Bronchial epithelial cell (primary cell): ENCODE data around the gene TVP23C. TPM values are rescaled to one million over a fixed set of nuclear protein-coding genes. Genes with fewer than 3 reads are reported as not detected.

Source experiments
- DNase-seq: peaks from one replicate; pipeline ENCODE4 v3.0.0-alpha.2; 2010; ENCODE audit warnings: low read depth
- FAIRE-seq: peaks from 2 replicates; lab custom pipeline; 2011; peaks lifted over from hg19 to GRCh38; lab: Jason Lieb, UNC
- H3K27me3 ChIP-seq: 2 replicates; pipeline ENCODE4 v1.5.1; 2011; ENCODE audit warnings: low read length; ENCODE audit not compliant: control insufficient read depth, insufficient read depth
- H3K36me3 ChIP-seq: 2 replicates; pipeline ENCODE4 v1.5.1; 2011; ENCODE audit warnings: low read length; ENCODE audit not compliant: control insufficient read depth, insufficient read depth
- H3K4me3 ChIP-seq: 2 replicates; pipeline ENCODE4 v1.5.1; 2011; ENCODE audit warnings: mild to moderate bottlenecking, low read depth, low read length, control low read depth
- CTCF ChIP-seq: IDR thresholded peaks from 2 replicates; pipeline ENCODE4 v1.5.1; 2011; ENCODE audit warnings: mild to moderate bottlenecking, moderate library complexity, low read length, control low read depth, inconsistent platforms; ENCODE audit not compliant: insufficient read depth, severe bottlenecking
- total RNA-seq: library from RNA; depleted of rRNA; stranded (reverse); fragments of >200 nt; gene quantifications from 2 replicates; pipeline ENCODE4 v1.2.1, GENCODE V29; 2014

Gene TVP23C
- total RNA-seq, 1 donor from 2014 or later = 14.0 TPM

DNA sequence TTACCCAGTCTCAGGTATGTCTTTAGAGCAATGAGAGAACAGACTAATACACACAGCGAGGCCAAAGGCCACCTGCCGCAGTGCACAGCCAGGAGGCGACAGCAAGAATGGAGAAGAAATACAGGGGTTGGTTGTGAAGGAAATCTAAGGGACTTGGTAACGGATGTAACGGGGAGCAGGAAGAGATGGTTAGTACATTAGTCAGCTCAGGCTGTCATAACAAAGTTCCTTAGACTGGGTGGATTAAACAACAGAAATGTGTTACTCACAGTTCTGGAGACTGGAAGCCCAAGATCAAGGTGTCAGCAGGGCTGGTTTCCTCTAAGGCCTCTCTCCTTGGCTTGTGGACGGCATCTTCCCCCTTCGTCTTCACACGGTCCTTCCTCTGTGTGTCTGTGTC, 47.1 kb downstream of the TVP23C start:
- FAIRE-seq (no peak), DNase-seq (peak; percentile 27)
- Histone ChIP-seq H3K4me3 (no peak overlapping the region), H3K36me3 (peaks cover 9% of the 10 kb centered on the region), H3K27me3 (no peaks in the 10 kb centered on the region)
- no peak for TF ChIP-seq CTCF

GRCh38 chr17:15514469-15514868, 48.8 kb downstream of the TVP23C start:
- DNase-seq = no peak
- H3K4me3 ChIP-seq = no peak overlapping the region
- no peaks in the 10 kb centered on the region for H3K27me3 ChIP-seq
- FAIRE-seq = no peak
- TF ChIP-seq CTCF = no peak
- H3K36me3 ChIP-seq = peaks cover 9% of the 10 kb centered on the region

GRCh38 chr17:15513856-15514459, 49.3 kb downstream of the TVP23C start:
- FAIRE-seq = peak; percentile 62
- TF ChIP-seq CTCF = no peak
- Histone ChIP-seq H3K36me3 (peaks cover 9% of the 10 kb centered on the region), H3K27me3 (no peaks in the 10 kb centered on the region), H3K4me3 (no peak overlapping the region)
- no peak for DNase-seq

- Histone ChIP-seq H3K36me3 (peaks cover 7% of the 10 kb centered on the region), H3K27me3 (no peaks in the 10 kb centered on the region), H3K4me3 (no peak overlapping the region)
- FAIRE-seq (peak; percentile 28), DNase-seq (no peak)
- no peak for TF ChIP-seq CTCF
Observed at GRCh38 chr17:15513058-15513791, 50.1 kb downstream of the TVP23C start.

- H3K4me3 ChIP-seq = no peak overlapping the region
- H3K27me3 ChIP-seq = no peaks in the 10 kb centered on the region
- peaks cover 7% of the 10 kb centered on the region for H3K36me3 ChIP-seq
- FAIRE-seq = no peak
- no peak for TF ChIP-seq CTCF
- DNase-seq = no peak
Observed at GRCh38 chr17:15512071-15512709, 51.1 kb downstream of the TVP23C start.
